HEK293 (cell line): ENCODE results near the gene RIPOR3.

Source experiments
- CTCF ChIA-PET: fragments of 350-600 bp; formaldehyde crosslinking; extraction: SDS; loops from one replicate; lab custom pipeline; 2021; ENCODE audit warnings: antibody characterized with exemption; lab: Yijun Ruan, JAX
- POLR2A ChIA-PET: fragments of 300-600 bp; formaldehyde crosslinking; extraction: SDS; loops from one replicate; lab custom pipeline; 2020; ENCODE audit warnings: antibody characterized with exemption, inconsistent platforms; lab: Yijun Ruan, JAX
- H3K27ac ChIP-seq: fragments of 200-500 bp; sonication (Bioruptor generic); 2 replicates; pipeline ENCODE4 v1.5.1; 2014; ENCODE audit warnings: low read depth, low read length, control low read depth, inconsistent platforms; ENCODE audit errors: extremely low read depth
- H3K36me3 ChIP-seq, 2 experiments: fragments of 200-500 bp in 1 of 2; sonication (Bioruptor generic) in 1 of 2; 1 replicate in 1 of 2; 2 replicates in 1 of 2; pipeline ENCODE4 v1.5.1; 2014 to 2017; ENCODE audit warnings: inconsistent platforms in 2 of 2, low read length in 2 of 2; ENCODE audit not compliant: control insufficient read depth in 2 of 2, insufficient read depth in 1 of 2
- H3K4me1 ChIP-seq: fragments of 200-500 bp; sonication (Bioruptor generic); 2 replicates; pipeline ENCODE4 v1.5.1; 2014; ENCODE audit warnings: mild to moderate bottlenecking, low read length, inconsistent platforms; ENCODE audit not compliant: control insufficient read depth, insufficient read depth
- H3K4me3 ChIP-seq: 2 replicates; pipeline ENCODE4 v1.5.1; 2011; ENCODE audit warnings: low read depth, mild to moderate bottlenecking, control low read depth, low read length, moderate library complexity
- H3K9me3 ChIP-seq: fragments of 200-500 bp; sonication (Bioruptor generic); 2 replicates; pipeline ENCODE4 v1.5.1; 2014; ENCODE audit warnings: low read depth, low read length, inconsistent platforms; ENCODE audit not compliant: control insufficient read depth, insufficient read depth
- GLI2 ChIP-seq: fragments of 450-650 bp; formaldehyde crosslinking; IDR thresholded peaks from 2 replicates; pipeline ENCODE4; 2017; ENCODE audit warnings: missing biosample characterization, missing genetic modification characterization, low read depth, borderline replicate concordance
- HOXC10 ChIP-seq: sonication (generic); formaldehyde crosslinking; IDR thresholded peaks from 2 replicates; pipeline ENCODE4 v1.8.1; 2023; ENCODE audit warnings: mild to moderate bottlenecking, missing genetic modification reagents
- KLF10 ChIP-seq: fragments of 450-650 bp; IDR thresholded peaks from 2 replicates; pipeline ENCODE4 v1.5.1; 2018; ENCODE audit warnings: missing biosample characterization, mild to moderate bottlenecking, missing genetic modification characterization
- SETDB1 ChIP-seq: IDR thresholded peaks from one replicate; pipeline ENCODE4 v1.6.1; 2017; ENCODE audit warnings: mild to moderate bottlenecking, low read length, moderate library complexity, mixed read lengths; ENCODE audit not compliant: insufficient read length
- ZNF114 ChIP-seq: fragments of 450-650 bp; formaldehyde crosslinking; IDR thresholded peaks from 2 replicates; pipeline ENCODE4 v1.5.0; 2017; ENCODE audit warnings: missing biosample characterization, missing genetic modification characterization
- ZNF157 ChIP-seq: fragments of 450-650 bp; formaldehyde crosslinking; IDR thresholded peaks from 2 replicates; pipeline ENCODE4 v1.5.1; 2016; ENCODE audit warnings: missing biosample characterization, missing genetic modification characterization
- ZNF211 ChIP-seq: fragments of 450-650 bp; formaldehyde crosslinking; IDR thresholded peaks from 2 replicates; pipeline ENCODE4 v1.5.1; 2016; ENCODE audit warnings: low read depth, missing biosample characterization, missing genetic modification characterization
- ZNF404 ChIP-seq: fragments of 450-650 bp; formaldehyde crosslinking; IDR thresholded peaks from 2 replicates; pipeline ENCODE4 v1.5.1; 2017; ENCODE audit warnings: missing biosample characterization, missing genetic modification characterization
- ZNF514 ChIP-seq: fragments of 450-650 bp; formaldehyde crosslinking; IDR thresholded peaks from 2 replicates; pipeline ENCODE4 v1.5.1; 2016; ENCODE audit warnings: missing biosample characterization, missing genetic modification characterization
- ZNF521 ChIP-seq: fragments of 450-650 bp; formaldehyde crosslinking; IDR thresholded peaks from 2 replicates; pipeline ENCODE4 v1.5.1; 2017; ENCODE audit warnings: missing biosample characterization, mild to moderate bottlenecking, missing genetic modification characterization
- ZNF548 ChIP-seq: fragments of 450-650 bp; formaldehyde crosslinking; IDR thresholded peaks from 2 replicates; pipeline ENCODE4 v1.5.1; 2016; ENCODE audit warnings: missing biosample characterization, missing genetic modification characterization
- ZNF837 ChIP-seq: fragments of 450-650 bp; formaldehyde crosslinking; IDR thresholded peaks from 2 replicates; pipeline ENCODE4 v1.5.1; 2016; ENCODE audit warnings: missing biosample characterization, missing genetic modification characterization
- TF ChIP-seq, protein P1 (sequence below): fragments of 450-650 bp; formaldehyde crosslinking; conservative IDR thresholded peaks from 2 replicates; pipeline ENCODE4 v1.5.1; 2016; ENCODE audit warnings: low read depth, missing biosample characterization, missing genetic modification characterization
- TF ChIP-seq, protein P2 (sequence below): fragments of 450-650 bp; formaldehyde crosslinking; optimal IDR thresholded peaks from 2 replicates; pipeline ENCODE3; 2016; ENCODE audit warnings: missing biosample characterization, mild to moderate bottlenecking, missing genetic modification characterization
- TF ChIP-seq, protein P3 (sequence below): fragments of 450-650 bp; formaldehyde crosslinking; IDR thresholded peaks from 2 replicates; pipeline ENCODE4; 2016; ENCODE audit warnings: missing biosample characterization, missing genetic modification characterization

RIPOR3 gene

DNA sequence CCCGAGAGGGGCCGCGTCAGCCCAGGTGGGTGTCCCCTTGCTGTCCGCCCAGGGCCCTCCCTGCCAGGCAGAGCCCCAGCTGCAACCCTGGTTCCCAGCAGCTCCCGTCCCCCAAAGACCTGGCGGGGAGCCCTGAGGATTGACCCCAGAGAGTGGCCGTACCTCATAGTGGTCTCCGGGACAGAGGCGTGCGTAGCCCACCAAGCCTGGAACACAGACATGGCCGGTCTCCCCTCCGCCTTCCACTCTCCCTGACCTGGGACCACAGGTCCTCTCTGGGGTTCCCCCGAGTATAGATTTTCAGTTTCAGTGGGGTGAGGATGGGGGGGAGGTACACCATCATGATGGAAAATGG is 82.6 kb downstream of the RIPOR3 start:
- Histone ChIP-seq H3K27ac (no peak overlapping the region), H3K4me3 (no peak overlapping the region), H3K36me3 (no peaks in the 10 kb centered on the region), H3K4me1 (no peaks in the 10 kb centered on the region), H3K9me3 (no peaks in the 10 kb centered on the region)
- ChIA-PET CTCF (interaction anchor here (0.7 to 0.9 kb wide), 2 partner anchors 24 to 144 kb away, joined by 3 to 5 read pairs; no protein-coding TSS in a partner anchor), POLR2A (no interaction called here)
- TF ChIP-seq HOXC10 (CRISPR knock-in tag) (no peak), KLF10 (tag by site-specific recombination) (no peak), ZNF114 (no peak), ZNF521 (tag by site-specific recombination) (no peak), GLI2 (no peak), ZNF514 (tag by site-specific recombination) (no peak), SETDB1 (no peak), ZNF404 (tag by site-specific recombination) (no peak), ZNF837 (tag by site-specific recombination) (no peak)
- TF ChIP-seq, protein P1, sequence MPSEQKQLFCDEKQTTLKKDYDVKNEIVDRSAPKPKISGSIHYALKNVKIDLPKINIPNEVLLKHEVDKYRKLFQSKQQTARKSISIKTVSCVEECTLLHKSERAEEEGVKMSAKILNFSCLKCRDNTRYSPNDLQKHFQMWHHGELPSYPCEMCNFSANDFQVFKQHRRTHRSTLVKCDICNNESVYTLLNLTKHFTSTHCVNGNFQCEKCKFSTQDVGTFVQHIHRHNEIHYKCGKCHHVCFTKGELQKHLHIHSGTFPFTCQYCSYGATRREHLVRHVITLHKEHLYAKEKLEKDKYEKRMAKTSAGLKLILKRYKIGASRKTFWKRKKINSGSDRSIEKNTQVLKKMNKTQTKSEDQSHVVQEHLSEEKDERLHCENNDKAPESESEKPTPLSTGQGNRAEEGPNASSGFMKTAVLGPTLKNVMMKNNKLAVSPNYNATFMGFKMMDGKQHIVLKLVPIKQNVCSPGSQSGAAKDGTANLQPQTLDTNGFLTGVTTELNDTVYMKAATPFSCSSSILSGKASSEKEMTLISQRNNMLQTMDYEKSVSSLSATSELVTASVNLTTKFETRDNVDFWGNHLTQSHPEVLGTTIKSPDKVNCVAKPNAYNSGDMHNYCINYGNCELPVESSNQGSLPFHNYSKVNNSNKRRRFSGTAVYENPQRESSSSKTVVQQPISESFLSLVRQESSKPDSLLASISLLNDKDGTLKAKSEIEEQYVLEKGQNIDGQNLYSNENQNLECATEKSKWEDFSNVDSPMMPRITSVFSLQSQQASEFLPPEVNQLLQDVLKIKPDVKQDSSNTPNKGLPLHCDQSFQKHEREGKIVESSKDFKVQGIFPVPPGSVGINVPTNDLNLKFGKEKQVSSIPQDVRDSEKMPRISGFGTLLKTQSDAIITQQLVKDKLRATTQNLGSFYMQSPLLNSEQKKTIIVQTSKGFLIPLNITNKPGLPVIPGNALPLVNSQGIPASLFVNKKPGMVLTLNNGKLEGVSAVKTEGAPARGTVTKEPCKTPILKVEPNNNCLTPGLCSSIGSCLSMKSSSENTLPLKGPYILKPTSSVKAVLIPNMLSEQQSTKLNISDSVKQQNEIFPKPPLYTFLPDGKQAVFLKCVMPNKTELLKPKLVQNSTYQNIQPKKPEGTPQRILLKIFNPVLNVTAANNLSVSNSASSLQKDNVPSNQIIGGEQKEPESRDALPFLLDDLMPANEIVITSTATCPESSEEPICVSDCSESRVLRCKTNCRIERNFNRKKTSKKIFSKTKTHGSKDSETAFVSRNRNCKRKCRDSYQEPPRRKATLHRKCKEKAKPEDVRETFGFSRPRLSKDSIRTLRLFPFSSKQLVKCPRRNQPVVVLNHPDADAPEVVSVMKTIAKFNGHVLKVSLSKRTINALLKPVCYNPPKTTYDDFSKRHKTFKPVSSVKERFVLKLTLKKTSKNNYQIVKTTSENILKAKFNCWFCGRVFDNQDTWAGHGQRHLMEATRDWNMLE (tag by site-specific recombination): no peak
- TF ChIP-seq, protein P2, sequence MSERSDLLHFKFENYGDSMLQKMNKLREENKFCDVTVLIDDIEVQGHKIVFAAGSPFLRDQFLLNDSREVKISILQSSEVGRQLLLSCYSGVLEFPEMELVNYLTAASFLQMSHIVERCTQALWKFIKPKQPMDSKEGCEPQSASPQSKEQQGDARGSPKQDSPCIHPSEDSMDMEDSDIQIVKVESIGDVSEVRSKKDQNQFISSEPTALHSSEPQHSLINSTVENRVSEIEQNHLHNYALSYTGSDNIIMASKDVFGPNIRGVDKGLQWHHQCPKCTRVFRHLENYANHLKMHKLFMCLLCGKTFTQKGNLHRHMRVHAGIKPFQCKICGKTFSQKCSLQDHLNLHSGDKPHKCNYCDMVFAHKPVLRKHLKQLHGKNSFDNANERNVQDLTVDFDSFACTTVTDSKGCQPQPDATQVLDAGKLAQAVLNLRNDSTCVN (tag by site-specific recombination): no peak

DNA sequence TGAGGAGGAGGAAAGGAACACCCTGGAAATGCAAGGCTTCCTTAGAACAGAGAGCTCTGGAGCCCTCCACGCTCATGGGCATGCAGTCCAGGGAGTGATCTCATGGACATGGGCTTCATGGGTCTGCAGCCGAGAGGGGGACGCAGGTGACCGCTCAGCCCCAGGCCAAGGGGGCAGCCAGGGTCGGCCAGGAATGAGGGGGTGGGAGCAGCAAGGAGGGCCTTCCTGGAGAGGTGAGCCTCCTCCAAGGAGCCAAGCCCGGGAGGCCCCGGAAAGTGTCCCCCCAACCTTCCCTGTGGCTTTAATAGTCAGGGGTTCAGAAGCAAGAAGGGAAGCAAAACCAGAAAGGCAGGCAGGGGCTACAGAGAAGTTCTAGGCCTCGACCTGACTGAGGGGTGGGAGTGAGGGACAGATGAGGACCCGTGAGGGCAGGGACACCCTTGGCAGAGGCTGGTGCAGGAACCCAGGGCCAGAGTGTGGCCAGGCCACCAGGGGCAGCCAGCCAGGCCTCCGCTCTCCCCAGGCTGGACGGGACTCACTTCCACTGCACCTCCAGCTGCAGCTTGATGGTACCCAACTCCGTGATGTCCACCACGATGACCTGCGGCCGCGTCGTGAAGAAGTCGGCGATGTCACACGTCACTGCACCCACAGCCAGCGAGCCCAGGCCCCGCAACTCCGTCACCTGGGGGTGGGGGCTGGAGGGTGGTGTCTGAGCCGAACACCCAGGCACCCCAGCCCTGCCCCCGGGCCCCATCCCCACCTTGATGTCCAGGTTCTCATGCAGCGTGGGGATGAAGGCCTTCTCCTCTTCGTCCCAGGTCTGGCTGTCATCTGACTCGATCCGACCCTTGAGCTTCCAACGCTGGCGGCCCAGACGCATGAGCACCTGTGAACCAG is 83.2 kb downstream of the RIPOR3 start:
- H3K9me3 ChIP-seq: no peaks in the 10 kb centered on the region
- CTCF ChIA-PET: interaction anchor here (0.7 kb wide), 1 partner anchor 24 kb away, joined by 3 read pairs; no protein-coding TSS in a partner anchor
- no peak overlapping the region for H3K27ac ChIP-seq
- H3K4me1 ChIP-seq: no peaks in the 10 kb centered on the region
- TF ChIP-seq ZNF157 (tag by site-specific recombination) (no peak), ZNF548 (no peak), ZNF211 (tag by site-specific recombination) (no peak)
- TF ChIP-seq, protein P3, sequence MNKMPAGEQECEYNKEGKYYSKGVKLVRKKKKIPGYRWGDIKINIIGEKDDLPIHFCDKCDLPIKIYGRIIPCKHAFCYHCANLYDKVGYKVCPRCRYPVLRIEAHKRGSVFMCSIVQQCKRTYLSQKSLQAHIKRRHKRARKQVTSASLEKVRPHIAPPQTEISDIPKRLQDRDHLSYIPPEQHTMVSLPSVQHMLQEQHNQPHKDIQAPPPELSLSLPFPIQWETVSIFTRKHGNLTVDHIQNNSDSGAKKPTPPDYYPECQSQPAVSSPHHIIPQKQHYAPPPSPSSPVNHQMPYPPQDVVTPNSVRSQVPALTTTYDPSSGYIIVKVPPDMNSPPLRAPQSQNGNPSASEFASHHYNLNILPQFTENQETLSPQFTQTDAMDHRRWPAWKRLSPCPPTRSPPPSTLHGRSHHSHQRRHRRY (tag by site-specific recombination): no peak
- TF ChIP-seq, all 188 proteins: peak for 0
- Histone ChIP-seq H3K4me3 (no peak overlapping the region), H3K36me3 (no peaks in the 10 kb centered on the region)
- POLR2A ChIA-PET: no interaction called here
